ENCODE data around the gene PPP4R4.

DNA sequence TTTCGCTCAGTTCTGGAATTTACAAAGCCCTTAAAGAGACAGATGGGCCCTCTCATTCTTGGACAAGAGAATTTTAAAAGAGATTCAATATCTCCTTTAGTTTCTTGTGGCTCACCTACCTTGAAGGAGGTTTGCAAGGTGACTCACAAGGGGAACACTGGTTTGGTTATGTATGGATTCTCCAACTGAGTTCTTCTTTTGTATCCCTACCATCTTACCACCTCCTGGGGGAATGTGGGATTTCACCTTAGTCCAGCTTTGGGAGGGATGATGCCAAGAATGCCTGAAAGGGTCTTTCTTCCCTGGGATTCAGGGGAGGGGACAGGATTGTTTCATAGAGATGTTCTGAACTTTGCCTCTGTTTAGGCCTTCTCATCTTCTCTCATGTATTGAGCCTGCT lies 3.7 kb downstream of the PPP4R4 start:
- TF ChIP-seq CTCF (conservative IDR thresholded peaks at IDR 0.05) (no peak), EZH2 (IDR thresholded peaks at IDR 0.05; ENCODE audit: low read depth) (no peak)

Measured in PC-9 (cell line).